Loucy (cell line): ENCODE results near the gene CERS6.

Experiments used
- CTCF ChIP-seq: fragments of 200-600 bp; sonication (generic); conservative IDR thresholded peaks from 2 replicates; pipeline ENCODE4 v1.5.1; 2014; ENCODE audit warnings: mild to moderate bottlenecking, antibody characterized with exemption, low read length
- EZH2phosphoT487 ChIP-seq: fragments of 200-600 bp; IDR thresholded peaks from 2 replicates; pipeline ENCODE4 v1.6.1; 2018; ENCODE audit warnings: antibody characterized with exemption, mild to moderate bottlenecking, moderate library complexity, borderline replicate concordance

GRCh38 chr2:168480825-168481585, 24.9 kb downstream of the CERS6 start:
- TF ChIP-seq CTCF: no peak
- no peak for TF ChIP-seq EZH2phosphoT487
